GM19035 (cell line): ENCODE measurements around the gene RPS6KA5.

Experiments used
- ATAC-seq: cut with Tn5 transposase; IDR thresholded peaks from one replicate; pipeline ENCODE4 v1.9.1; 2021; ENCODE audit not compliant: unreplicated experiment

Gene RPS6KA5

DNA sequence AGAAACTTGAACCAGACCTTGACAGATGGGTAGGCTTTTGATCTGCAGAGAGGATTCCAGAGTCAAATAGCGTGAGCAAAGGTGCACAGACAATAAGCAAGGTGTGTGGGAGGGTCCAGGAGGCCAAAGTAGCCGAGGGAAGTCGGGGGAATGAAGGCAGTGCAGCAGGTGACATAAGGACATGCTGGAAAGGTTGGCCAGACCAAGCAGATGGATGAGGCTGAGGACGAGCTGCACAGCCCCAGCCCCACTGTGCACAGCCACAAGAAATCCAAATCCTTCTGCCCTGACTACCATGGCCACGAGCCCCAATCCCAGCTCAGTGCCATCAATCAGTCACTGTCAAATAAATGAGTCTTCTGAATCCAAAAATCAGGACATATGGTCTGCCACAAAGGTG, 249.6 kb downstream of the RPS6KA5 start:
- ATAC-seq, result no peak

GRCh38 chr14:90809530-90810312, 250.7 kb downstream of the RPS6KA5 start:
- ATAC-seq, result no peak

DNA sequence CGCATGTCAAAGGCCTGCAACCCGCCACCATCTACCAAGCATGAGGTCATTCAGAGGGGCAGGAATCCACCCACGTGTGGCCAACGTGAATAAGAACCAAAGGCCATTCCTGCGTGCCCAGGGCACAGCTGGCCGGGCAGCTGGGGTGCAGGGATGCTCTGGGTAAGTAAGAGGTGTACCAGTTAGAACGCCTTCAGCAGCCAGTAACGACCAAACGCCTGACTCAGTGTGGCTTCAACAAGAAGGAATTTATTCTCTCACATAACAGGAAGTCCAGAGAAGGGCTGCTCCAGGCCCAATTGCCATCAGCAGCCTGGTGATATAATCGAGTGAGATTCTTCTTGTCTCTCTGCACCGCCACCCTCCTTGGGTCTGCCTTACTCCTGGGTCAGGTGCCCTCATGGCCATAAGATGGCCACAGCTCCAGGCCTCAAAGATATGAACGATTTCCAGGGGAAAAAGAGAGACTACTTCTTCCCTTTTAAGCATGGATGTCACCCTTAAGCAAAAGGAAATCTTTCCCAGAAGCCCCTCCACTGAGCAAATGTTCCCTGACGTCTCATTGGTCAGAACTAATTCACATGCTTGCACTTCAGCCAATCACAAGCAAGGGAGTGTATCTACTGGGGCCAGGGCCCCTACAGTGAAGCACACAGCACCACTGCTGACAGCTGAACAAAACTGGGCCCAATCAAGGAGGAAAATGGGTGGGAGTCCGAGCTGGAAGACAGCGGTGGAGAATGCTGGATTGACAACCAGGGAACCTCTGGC, 251.5 kb downstream of the RPS6KA5 start:
- ATAC-seq, result no peak

- ATAC-seq, result no peak
Measured at GRCh38 chr14:90807060-90807459, 253.4 kb downstream of the RPS6KA5 start.

DNA sequence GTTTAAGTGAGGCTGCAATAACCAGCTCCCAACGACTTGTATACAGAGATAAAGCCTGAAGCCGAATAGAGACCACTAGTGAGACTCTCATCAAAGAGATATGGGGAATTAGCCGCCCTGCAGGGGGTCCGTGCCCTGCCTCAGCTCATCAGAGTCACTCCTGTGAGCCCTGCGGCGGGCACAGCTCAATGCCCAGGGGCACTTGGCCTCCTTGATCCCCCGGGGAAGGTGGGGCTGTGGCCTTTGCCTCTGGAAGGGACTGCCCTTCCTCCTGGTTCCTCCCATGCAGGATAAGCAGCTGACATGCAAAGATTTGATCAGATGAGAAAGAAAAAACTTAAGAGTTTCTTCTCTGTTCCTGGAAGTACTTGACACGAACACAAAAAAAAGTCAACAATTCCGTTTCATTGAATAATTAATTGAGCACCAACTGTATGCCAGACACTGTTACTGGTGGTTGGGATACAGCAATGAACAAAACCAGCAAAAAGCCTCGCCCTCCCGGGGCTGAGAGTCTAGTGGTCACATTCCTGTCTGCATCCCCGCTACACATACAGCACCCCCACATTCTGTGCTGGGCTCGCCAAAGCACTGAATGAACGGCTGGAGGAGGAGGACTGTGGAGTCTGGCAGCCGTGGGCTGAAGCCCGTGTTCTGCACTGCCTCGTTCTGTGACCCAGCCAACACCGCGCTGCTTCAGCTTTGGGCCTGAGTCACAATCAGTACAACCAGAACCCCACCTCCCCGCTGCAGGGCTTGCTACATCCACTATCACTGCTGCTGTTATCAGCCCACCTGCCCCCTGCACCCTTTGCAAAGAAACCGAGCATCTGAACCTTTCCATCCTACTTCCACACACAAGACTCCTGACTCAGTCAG, 254.5 kb downstream of the RPS6KA5 start:
- ATAC-seq, result no peak

DNA sequence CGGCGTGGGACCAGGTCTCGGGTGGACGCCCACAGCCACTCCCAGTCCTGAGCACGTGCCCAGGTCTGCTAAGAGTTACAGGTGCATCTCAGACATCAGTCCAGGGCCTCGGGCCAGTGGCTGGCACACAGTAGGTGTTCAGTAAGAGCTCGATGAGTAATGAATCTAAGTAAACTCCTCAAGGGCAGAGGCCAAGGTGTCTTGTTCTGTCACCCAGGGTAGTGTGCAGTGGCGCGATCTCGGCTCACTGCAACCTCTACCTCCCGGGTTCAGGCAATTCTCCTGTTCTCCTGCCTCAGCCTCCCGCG, 255.4 kb downstream of the RPS6KA5 start:
- ATAC-seq, result no peak

DNA sequence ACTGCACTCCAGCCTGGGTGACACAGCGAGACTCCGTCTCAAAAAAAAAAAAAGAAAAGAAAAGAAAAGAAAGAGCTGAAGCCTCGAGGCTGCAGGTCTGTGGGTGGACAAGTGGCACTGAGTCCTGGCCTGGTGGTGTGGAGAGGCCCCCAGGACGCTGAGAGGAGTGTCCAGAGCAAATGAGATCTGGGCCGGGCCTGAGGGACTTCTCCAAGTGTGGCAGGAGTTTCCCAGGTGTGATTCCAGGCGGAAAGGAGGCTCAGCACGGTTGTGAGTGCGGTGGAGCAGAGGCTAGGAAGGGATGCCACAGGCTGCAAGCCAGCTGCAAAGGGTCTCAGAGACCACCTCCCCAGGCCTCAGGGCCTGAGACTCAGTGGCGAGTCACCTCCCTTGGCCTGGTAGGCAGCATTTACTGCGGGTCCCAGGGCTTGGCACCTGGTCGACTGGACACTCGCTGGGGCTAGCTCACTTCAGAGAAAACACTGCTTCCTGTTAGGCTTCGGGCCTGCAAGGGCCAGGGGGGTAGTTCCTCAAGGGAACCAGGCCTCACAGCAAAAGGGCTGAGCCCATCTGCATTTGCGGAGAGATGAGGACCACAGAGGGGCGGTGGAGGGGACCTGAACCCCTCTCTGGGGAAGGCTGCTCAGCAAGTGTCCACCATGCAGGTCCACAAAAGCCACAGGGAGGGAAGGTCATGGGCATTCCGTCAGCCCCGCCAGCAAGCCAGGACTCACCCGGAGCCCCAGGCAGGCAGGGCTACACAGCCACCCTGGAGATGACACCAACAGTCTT, 256.0 kb downstream of the RPS6KA5 start:
- ATAC-seq, result no peak

DNA sequence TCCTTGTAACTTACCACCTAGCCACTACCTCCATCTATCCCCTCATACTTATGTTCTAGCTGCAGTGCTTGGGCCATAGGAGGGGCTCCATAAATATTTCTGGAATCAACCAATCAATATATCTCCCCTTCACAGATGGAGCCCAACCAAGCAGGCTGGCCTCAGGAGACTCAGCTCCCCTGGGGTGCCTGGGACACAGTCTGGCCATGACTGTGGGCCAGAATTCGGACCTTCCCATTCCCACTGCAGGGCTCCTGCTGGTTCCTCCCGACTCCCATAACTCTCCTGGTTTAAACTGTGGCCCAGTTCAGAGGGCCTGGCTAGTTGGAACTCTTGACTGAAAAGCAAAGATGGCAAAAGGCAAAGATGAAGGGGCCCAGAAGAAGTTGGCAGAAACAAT, 257.2 kb downstream of the RPS6KA5 start:
- no peak for ATAC-seq

DNA sequence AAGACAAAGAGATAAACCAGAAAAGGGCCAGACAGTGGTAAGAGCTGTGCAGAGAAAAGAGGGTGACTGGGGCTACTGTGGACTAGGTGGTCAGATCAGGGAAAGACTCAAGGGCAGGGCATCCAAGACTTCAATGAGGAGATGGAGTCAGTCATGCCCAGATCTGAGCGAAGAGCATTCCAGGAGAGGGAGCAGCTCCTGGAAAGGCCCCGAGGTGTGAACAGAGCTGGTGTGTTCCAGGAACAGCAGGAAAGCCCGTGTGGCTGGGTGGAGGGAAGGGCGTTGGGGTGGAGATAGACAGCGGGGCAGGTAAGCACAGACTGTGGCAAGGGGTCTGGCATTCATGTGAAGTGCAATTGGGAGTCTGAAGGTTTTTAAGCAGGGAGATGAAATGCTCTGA, 261.0 kb downstream of the RPS6KA5 start:
- ATAC-seq, result no peak

DNA sequence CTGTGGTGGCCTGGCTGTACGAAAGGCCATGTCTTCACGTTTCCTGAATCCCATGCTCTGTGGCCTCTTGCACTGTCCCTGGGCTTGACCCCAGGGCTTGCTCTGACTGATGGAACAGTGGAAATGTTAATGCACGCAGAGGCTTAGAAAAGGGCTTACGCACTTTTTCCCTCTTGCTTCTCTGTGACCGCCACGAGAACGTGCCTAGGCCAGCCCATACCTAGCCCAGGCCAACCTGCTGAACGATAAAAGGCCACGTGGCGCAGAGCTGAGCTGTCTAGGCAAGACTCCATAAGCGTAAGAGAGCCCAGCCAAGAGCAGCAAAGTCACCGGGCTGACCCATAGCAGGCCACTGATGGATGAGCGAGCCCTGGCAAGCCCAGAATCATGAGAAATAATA, 262.5 kb downstream of the RPS6KA5 start:
- ATAC-seq, result no peak
